ENCODE measurements around the gene VPS36. TPM values are rescaled to one million over a fixed set of nuclear protein-coding genes. Genes with fewer than 3 reads are reported as not detected.

Gene VPS36
- total and polyA plus RNA-seq, 12 donors: 14.4 to 36.5 (median 32.2) TPM

DNA sequence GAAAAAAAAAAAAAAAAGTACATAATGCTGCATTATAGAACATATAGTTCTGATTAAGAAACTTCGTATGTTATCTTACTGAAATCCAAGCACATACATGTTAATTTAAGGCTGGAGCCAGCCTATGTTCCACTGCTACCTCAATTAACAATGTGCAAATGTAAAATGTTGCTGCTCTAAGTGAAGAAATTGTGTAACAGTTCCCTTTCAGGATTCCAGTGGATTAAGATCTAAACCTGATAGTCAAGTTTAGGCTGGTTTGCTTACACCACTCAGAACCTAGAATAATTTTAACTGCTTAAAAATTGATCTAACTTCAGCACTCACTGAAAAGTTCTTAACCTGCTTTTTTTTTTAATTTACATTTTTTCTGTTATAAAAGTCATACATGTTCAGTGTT, 4.2 kb downstream of the VPS36 start:
- 79 to 96% methylated on average over 1 of the region's 1 CpG for WGBS, 2 donors
- TF ChIP-seq, protein P1, sequence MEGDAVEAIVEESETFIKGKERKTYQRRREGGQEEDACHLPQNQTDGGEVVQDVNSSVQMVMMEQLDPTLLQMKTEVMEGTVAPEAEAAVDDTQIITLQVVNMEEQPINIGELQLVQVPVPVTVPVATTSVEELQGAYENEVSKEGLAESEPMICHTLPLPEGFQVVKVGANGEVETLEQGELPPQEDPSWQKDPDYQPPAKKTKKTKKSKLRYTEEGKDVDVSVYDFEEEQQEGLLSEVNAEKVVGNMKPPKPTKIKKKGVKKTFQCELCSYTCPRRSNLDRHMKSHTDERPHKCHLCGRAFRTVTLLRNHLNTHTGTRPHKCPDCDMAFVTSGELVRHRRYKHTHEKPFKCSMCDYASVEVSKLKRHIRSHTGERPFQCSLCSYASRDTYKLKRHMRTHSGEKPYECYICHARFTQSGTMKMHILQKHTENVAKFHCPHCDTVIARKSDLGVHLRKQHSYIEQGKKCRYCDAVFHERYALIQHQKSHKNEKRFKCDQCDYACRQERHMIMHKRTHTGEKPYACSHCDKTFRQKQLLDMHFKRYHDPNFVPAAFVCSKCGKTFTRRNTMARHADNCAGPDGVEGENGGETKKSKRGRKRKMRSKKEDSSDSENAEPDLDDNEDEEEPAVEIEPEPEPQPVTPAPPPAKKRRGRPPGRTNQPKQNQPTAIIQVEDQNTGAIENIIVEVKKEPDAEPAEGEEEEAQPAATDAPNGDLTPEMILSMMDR (IDR thresholded peaks at IDR 0.05): no peak
- H3K27me3 ChIP-seq: no peaks in the 10 kb centered on the region
- no peak overlapping the region for H3K27ac ChIP-seq
- H3K4me3 ChIP-seq: no peak overlapping the region
- peaks cover 0 to 59% (median 15%) of the 10 kb centered on the region in 9 donors for H3K36me3 ChIP-seq
- DNase-seq (no peak), ATAC-seq (no peak)
- H3K4me1 ChIP-seq: peaks cover 0 to 44% (median 25%) of the 10 kb centered on the region in 9 donors
- no peaks in the 10 kb centered on the region for H3K9me3 ChIP-seq
- intact Hi-C loops (cut with DNase I): loop anchor here in 1 of 10 donors (5.0 kb wide), 2 partner anchors 39 to 99 kb away; partner anchors contain the start of gene THSD1

DNA sequence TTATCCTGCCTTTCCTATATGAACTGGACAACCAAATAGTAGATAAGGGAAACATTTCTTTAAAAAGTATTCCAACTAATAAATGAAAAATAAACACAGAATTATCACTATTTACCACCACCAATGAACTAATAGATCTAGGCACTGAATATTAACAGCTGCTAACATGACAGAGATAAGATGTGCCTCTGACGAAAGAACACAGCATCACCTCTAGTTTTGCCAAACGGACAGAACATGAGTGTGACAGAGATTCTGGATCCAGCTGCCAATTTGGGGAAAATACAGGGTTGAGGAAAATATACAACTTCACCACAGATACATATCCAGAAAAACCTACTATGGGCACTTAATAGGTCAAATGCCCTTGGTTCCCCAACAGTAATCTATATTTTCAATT, 18.0 kb downstream of the VPS36 start:
- intact Hi-C loops (cut with DNase I): no loop called here
- no peak overlapping the region for H3K4me3 ChIP-seq
- WGBS, 2 donors: 51 to 57% methylated on average over 2 of the region's 2 CpGs
- peak overlapping the region in 4 of 10 donors; percentile 42 to 65 (median 56) for H3K27ac ChIP-seq
- DNase-seq: no peak
- H3K4me1 ChIP-seq: peaks cover 0 to 73% (median 26%) of the 10 kb centered on the region in 9 donors
- peaks cover 0 to 100% (median 13%) of the 10 kb centered on the region in 9 donors for H3K36me3 ChIP-seq
- H3K9me3 ChIP-seq: no peaks in the 10 kb centered on the region
- peak in 1 of 8 donors; percentile 49 for ATAC-seq
- no peaks in the 10 kb centered on the region for H3K27me3 ChIP-seq
- TF ChIP-seq, protein P1 (IDR thresholded peaks at IDR 0.05): no peak

DNA sequence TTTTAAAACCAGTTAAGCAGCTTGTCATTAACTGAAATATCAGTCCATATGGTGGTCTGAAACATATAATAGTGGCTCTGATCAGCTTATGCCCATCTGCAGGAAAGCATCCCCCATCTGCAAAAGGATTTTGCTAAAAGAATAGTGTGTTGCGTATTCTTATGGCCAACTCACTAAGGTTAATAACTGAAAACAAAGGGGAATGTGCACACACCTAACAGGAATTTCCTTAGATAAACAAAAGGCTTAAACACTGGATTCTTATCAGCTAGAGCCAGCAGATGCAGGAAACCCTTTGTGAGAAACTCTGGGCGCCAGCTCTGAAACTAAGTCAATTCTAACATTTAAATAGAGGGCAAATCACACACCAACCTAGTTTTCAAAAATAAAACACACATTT, 22.1 kb downstream of the VPS36 start:
- TF ChIP-seq, protein P1 (IDR thresholded peaks at IDR 0.05): no peak
- intact Hi-C loops (cut with DNase I): no loop called here
- Histone ChIP-seq H3K36me3 (peaks cover 0 to 100% (median 25%) of the 10 kb centered on the region in 9 donors), H3K4me3 (no peak overlapping the region), H3K27me3 (no peaks in the 10 kb centered on the region), H3K4me1 (peaks cover 0 to 49% (median 15%) of the 10 kb centered on the region in 9 donors), H3K9me3 (no peaks in the 10 kb centered on the region), H3K27ac (peak overlapping the region in 6 of 10 donors; percentile 21 to 69 (median 54))
- ATAC-seq (peak; percentile 31 to 95 (median 86)), DNase-seq (peak in 1 of 2 donors; percentile 30)
- WGBS, 2 donors: 76 to 78% methylated on average over 2 of the region's 2 CpGs

DNA sequence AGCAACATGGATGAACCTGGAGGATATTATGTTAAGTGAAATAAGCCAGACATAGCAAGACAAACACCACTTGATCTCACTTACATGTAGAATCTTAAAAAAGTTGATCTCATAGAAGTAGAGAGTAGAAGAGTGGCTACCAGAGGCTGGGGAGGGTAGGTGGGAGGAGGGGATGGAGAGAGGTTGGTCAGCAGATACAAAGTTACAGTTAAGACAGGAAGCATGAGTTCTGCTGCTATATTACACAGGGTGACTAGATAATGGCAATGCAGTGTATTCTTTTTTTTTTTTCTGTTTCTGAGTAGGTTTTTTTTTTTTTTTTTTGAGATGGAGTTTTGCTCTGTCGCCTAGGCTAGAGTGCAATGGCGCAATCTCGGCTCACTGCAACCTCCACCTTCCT, 29.2 kb downstream of the VPS36 start:
- no peak for ATAC-seq
- Histone ChIP-seq H3K4me3 (no peak overlapping the region), H3K27ac (no peak overlapping the region), H3K27me3 (no peaks in the 10 kb centered on the region), H3K36me3 (peaks cover 0 to 100% (median 27%) of the 10 kb centered on the region in 9 donors), H3K9me3 (no peaks in the 10 kb centered on the region), H3K4me1 (peaks cover 0 to 14% (median 10%) of the 10 kb centered on the region in 9 donors)
- DNase-seq: no peak
- TF ChIP-seq, protein P1 (IDR thresholded peaks at IDR 0.05): no peak
- WGBS, 2 donors: 98 to 100% methylated on average over 3 of the region's 3 CpGs
- intact Hi-C loops (cut with DNase I): no loop called here
